Upper lobe of right lung (tissue), 1 donor: ENCODE results near the gene IMMP2L. TPM values are rescaled to one million over a fixed set of nuclear protein-coding genes. Genes with fewer than 3 reads are reported as not detected.

Experiments
- ATAC-seq: fragments of 200-7000 bp; cut with Tn5 transposase; one replicate; pipeline ENCODE4 v1.9.1; 2020; ENCODE audit warnings: mild to moderate bottlenecking, moderate library complexity
- DNase-seq: peaks from one replicate; pipeline ENCODE4 v3.0.0-alpha.2; 2020
- H3K27ac ChIP-seq: fragments of 200-600 bp; one replicate; pipeline ENCODE4 v1.8.0; 2022
- H3K27me3 ChIP-seq: fragments of 200-600 bp; one replicate; pipeline ENCODE4 v1.8.0; 2022; ENCODE audit warnings: mild to moderate bottlenecking
- H3K36me3 ChIP-seq: fragments of 200-600 bp; one replicate; pipeline ENCODE4 v1.8.0; 2022
- H3K4me1 ChIP-seq: fragments of 200-600 bp; one replicate; pipeline ENCODE4 v1.8.0; 2022
- H3K4me3 ChIP-seq: fragments of 200-600 bp; one replicate; pipeline ENCODE4 v1.8.0; 2022; ENCODE audit warnings: mild to moderate bottlenecking
- H3K9me3 ChIP-seq: fragments of 200-600 bp; one replicate; pipeline ENCODE4 v1.8.0; 2022
- intact Hi-C: fragments of 100-400 bp; cut with DNase I; formaldehyde crosslinking; loops from one replicate; pipeline ENCODE4 v1.11.0; 2022
- total RNA-seq: library from RNA; stranded (reverse); fragmentation: NEBNext Ultra II Directional; extraction: Animal tissue kit (Norgen Biotek cat#: 25700); gene quantifications from one replicate; pipeline ENCODE4 v1.2.1, GENCODE V29; 2021
- TF ChIP-seq, protein P1 (sequence below): fragments of 200-600 bp; IDR thresholded peaks from one replicate; pipeline ENCODE4 v1.8.0; 2022; ENCODE audit warnings: antibody characterized with exemption
- donor health status: DM: no; HTN: yes; CAD: no; lungs with severe emphysema.

The IMMP2L gene
- total RNA-seq, 1 donor from 2014 or later, result 22.0 TPM

DNA sequence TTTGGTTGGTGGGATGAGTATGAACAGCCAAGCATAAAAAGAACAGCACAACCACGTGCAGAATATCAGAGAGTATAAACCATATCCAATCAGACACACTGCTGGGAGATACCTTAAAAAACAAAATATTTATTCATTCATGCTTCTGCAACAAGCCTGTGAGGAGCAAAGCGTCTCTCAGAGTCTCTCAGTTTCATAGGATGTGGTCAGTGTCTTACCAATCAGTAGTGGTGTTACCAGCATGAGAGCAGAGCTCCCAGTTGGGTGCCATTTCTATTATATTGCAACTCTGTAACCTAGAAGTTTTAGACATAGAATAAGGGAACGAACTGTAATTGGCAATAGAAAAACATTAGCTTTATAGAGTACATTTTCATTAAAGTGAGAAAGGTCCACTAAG is 917.2 kb downstream of the IMMP2L start:
- no peaks in the 10 kb centered on the region for H3K9me3 ChIP-seq
- H3K27me3 ChIP-seq, result no peaks in the 10 kb centered on the region
- TF ChIP-seq, protein P1, sequence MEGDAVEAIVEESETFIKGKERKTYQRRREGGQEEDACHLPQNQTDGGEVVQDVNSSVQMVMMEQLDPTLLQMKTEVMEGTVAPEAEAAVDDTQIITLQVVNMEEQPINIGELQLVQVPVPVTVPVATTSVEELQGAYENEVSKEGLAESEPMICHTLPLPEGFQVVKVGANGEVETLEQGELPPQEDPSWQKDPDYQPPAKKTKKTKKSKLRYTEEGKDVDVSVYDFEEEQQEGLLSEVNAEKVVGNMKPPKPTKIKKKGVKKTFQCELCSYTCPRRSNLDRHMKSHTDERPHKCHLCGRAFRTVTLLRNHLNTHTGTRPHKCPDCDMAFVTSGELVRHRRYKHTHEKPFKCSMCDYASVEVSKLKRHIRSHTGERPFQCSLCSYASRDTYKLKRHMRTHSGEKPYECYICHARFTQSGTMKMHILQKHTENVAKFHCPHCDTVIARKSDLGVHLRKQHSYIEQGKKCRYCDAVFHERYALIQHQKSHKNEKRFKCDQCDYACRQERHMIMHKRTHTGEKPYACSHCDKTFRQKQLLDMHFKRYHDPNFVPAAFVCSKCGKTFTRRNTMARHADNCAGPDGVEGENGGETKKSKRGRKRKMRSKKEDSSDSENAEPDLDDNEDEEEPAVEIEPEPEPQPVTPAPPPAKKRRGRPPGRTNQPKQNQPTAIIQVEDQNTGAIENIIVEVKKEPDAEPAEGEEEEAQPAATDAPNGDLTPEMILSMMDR, result no peak
- ATAC-seq, result no peak
- no peak for DNase-seq
- no peak overlapping the region for H3K4me3 ChIP-seq
- intact Hi-C loops, result no loop called here
- no peaks in the 10 kb centered on the region for H3K4me1 ChIP-seq
- no peaks in the 10 kb centered on the region for H3K36me3 ChIP-seq
- no peak overlapping the region for H3K27ac ChIP-seq

DNA sequence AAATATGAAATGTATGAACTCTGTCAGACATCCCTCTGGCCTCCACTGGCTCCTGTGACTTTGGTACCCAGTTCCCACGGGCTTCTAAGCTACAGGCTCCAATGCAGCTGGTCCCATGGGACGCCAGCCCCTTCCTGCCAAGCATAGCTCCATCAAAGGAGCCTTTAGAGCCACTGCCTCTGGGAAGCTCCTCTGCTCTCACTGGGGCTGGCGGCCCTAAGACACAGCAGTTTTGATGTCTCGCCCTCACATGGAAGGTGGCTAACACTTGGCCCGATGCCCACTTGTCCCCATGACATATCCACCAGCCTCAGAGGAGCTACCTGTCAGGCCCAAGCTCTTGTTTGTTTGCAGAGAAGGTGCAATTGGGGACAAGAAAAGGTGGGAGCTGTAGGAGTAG is 925.0 kb downstream of the IMMP2L start:
- no peaks in the 10 kb centered on the region for H3K4me1 ChIP-seq
- H3K27me3 ChIP-seq, result no peaks in the 10 kb centered on the region
- no peaks in the 10 kb centered on the region for H3K36me3 ChIP-seq
- intact Hi-C loops, result no loop called here
- no peak overlapping the region for H3K4me3 ChIP-seq
- no peak for DNase-seq
- TF ChIP-seq, protein P1, result no peak
- ATAC-seq, result no peak
- H3K27ac ChIP-seq, result no peak overlapping the region
- no peaks in the 10 kb centered on the region for H3K9me3 ChIP-seq

DNA sequence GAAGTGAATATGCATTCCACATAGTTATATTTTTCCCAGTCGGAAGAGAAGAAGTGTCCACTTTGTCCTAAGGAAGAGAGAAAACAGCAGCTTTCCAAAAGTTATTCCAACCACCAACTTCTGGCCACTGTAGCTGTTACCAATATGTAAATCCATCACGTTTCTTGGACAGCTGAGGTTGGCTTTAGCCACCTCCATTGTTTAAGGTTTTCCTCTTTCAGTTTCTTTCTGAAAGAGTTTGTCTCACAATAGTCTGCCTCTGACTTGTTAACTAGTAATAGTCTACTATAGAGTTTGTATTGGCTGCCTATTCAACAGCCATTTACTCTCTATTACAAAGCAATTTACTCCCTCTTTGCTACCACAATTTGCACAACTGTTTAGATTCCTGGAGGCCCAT is 929.0 kb downstream of the IMMP2L start:
- ATAC-seq (no peak), DNase-seq (no peak)
- Histone ChIP-seq H3K27ac (no peak overlapping the region), H3K4me3 (no peak overlapping the region), H3K36me3 (no peaks in the 10 kb centered on the region), H3K9me3 (no peaks in the 10 kb centered on the region), H3K4me1 (no peaks in the 10 kb centered on the region), H3K27me3 (no peaks in the 10 kb centered on the region)
- intact Hi-C loops, result no loop called here
- TF ChIP-seq, protein P1, result no peak

DNA sequence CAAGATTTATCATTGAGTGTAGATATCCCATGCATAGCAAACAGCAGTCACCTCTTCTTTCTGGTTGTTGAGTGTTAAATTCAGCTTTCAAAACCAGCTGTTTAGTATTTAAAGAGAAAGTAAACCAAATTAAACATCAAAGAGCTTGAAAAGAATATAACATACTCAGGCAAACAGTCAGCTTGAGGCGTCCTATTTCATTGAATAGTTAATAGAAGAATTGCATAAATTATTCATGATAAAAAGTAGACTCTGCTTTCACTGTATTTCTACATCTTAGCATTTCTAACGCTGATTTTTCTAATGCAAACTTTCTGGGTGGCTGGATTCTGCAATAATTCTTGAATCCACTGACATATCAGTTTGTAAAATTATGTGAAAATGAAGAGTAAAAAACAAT is 935.9 kb downstream of the IMMP2L start:
- ATAC-seq, result no peak
- intact Hi-C loops, result no loop called here
- no peaks in the 10 kb centered on the region for H3K9me3 ChIP-seq
- H3K36me3 ChIP-seq, result no peaks in the 10 kb centered on the region
- H3K4me3 ChIP-seq, result no peak overlapping the region
- no peaks in the 10 kb centered on the region for H3K27me3 ChIP-seq
- no peak for DNase-seq
- H3K27ac ChIP-seq, result no peak overlapping the region
- no peaks in the 10 kb centered on the region for H3K4me1 ChIP-seq
- TF ChIP-seq, protein P1, result no peak

DNA sequence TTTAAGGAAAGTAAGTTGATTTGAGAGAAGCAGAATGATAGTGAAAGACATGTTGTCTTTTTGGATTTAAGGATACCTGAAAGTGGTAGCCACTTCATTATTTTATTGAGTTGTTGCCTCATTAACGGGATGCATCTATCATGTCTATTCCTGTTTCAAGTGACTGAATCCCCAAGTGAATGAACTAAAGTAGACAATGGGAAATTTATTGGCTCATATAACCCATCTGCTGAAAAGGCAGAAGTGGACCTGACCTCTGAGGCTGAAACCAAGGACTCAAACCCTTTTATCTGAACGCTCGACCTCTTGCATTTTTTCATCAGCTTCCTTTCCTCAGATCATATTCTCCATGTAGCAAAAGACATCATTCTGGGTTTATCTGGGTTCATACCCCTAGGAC is 937.0 kb downstream of the IMMP2L start:
- TF ChIP-seq, protein P1, result no peak
- H3K27ac ChIP-seq, result no peak overlapping the region
- H3K9me3 ChIP-seq, result no peaks in the 10 kb centered on the region
- H3K4me1 ChIP-seq, result no peaks in the 10 kb centered on the region
- no peak overlapping the region for H3K4me3 ChIP-seq
- no peak for DNase-seq
- intact Hi-C loops, result no loop called here
- H3K27me3 ChIP-seq, result no peaks in the 10 kb centered on the region
- no peak for ATAC-seq
- no peaks in the 10 kb centered on the region for H3K36me3 ChIP-seq

DNA sequence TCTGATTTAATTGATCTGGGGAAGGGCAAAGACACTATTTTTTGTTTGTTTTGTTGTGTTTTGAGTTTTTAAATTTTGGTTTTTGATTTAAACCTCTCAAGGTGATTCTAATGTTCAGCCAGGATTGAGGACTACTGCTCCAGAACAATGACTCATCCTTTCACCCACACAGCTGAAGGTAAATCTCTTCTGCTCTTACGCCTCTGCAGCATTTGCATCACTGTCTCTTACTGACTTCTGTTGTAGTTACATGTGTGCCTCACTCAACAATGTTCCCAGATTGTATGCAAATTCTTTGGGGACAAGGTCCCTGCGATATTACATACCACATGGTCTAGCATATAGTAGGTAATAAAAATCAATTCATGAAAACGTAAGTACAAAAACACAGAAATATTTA is 938.9 kb downstream of the IMMP2L start:
- no peak for DNase-seq
- no peaks in the 10 kb centered on the region for H3K27me3 ChIP-seq
- no peaks in the 10 kb centered on the region for H3K36me3 ChIP-seq

More for the DNA sequence above, 938.9 kb downstream of the IMMP2L start:
- no peaks in the 10 kb centered on the region for H3K4me1 ChIP-seq
- no peak for ATAC-seq
- no peak overlapping the region for H3K4me3 ChIP-seq
- H3K9me3 ChIP-seq, result no peaks in the 10 kb centered on the region
- TF ChIP-seq, protein P1, result no peak
- no peak overlapping the region for H3K27ac ChIP-seq
- intact Hi-C loops, result no loop called here
